GM04503 (cell line): ENCODE results near the gene MYBPC3.

Experiments used
- DNase-seq: peaks from one replicate; pipeline ENCODE4 v3.0.0-alpha.2; 2012; ENCODE audit warnings: low read depth

Gene MYBPC3

DNA sequence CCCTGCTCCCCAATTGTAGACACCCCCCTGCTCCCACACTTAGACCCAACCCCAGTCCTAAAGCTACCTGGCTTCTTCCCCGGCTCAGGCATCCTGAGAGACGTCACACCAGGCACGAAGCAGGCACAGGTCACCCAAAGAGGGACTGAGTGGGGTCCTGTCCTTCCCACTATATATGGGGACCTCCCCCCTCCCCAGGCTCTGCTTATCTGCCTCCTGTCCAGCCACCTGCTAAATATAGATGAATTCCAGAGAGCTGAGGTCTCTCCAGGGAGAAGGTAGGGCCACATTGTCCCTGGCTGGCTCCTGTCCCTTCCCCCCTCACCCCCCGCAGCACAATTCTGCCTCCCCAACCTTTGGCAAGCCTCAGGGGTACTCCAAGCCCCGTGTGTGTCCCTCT, at the start of gene MYBPC3:
MYBPC3 (minus strand) TSS at position 147 of the 400 bp plus-strand sequence; CDS start at position 92, 55 bp downstream.
- no peak for DNase-seq

DNA sequence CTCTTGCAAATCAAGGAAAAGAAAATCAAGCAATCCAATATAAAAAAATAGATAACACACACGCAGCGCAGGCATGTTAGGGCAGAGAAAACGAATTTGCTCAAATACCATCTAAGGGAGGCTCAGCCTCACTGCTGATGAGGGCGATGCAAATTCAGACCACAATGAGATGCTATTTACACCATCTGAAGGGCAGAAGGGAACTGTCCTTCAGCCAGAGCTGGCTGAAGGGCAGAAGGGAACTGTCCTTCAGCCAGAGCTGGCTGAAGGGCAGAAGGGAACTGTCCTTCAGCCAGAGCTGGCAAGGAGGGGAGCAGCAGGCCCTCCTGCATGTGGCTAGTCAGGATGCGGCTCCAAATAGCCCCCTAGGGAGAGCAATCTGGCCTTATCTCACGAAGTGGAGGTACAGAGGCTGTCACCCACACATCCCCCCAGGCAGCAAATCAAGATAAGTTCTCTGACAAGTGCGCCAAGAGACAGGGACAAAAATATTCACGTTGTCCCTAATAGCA, 48.3 kb upstream of the MYBPC3 start:
- no peak for DNase-seq

DNA sequence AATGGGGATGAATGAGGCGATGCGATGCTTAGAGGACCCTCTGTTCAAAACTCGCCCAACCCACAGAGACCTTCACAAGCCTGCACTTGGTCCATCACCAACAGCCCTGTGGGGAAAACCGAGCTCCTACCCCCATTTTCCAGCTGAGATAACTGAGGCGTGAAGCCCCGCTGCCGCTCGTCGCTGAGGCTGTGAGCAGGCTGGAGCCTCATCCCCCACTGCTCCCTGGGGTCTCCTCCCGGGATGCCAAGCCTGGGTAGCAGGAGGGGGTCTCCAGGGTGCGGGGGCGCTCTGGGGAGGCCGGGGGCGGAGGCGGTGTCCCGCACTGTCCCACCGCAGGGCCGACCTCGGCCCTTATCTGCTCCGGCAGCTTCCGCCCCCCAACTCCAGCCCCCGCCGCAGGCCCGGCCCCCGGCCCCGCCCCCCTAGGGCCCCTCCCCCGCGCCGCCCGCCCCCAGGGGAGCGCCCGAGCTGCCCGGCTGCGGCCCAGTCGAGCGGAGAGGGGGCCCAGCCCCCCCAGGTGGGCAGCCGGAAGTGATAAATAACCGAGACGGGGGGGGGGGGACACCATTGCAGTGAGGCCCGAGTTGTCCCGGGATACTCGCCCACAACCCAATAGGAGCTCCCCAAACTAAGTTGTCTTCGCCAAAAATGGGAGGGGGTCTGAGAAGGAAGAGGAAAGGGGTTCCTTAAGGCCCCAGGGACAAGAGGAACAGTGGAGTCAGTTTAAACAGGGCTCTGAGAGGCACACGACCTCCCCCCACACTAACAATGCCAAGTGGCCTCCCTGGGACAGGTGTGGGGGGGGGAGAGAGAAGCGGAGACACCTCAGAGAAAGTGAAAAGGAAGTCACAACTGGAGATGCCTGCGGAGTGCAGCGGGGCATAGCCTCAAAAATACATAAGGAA, 47.6 kb upstream of the MYBPC3 start:
- DNase-seq: no peak

DNA sequence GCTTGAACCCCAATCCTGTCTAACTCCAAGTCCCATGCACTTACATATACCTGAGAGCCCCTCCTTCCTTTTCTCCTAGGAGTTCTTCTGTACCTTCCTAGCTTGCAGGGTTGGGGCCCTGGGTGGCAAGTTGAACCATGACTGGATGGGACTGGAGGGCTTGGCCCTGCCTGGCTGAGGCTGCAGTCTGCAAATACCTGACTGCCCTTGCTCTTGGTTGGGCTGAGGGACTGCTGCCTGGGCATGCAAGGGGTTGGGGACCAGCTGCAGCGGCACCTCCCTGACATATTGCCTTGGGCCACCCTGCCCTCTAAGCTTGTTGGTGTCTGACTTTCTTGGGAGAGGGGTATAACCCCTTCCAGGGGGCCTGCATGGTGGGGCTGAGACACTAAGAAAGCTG, 46.0 kb upstream of the MYBPC3 start:
- no peak for DNase-seq

DNA sequence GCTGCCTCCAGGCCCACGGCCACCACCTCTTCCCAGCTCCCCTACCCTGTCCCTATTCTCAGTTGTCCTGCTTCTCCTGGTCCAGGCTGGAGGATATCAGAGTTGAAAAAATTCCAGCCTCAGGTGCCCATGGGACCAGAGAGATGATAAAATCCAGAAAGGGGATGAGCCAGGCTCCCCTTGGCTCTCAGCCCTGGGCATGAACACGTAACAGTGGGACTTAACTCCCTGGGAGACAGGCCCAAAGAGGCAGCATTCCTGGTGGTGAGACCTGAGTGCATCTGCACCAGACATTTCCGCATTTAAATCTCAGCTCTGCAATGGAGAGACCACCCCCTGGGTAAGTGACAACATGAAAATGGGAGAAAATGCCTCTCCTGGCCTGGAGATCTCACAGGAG, 45.5 kb upstream of the MYBPC3 start:
- no peak for DNase-seq

DNA sequence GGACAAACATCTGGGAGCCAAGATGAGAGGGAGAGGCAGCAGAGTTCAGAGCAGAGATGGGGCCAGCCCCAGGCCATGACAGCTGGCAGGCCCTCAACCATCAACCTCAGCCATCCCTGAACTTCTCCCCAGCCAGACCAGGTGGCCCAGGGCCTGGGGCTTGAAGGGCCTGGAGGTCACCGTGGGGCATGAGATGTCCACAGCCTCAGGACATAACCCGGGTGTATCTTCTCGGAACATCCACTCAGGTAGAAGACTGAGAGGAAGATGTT, 43.5 kb upstream of the MYBPC3 start:
- DNase-seq: no peak

DNA sequence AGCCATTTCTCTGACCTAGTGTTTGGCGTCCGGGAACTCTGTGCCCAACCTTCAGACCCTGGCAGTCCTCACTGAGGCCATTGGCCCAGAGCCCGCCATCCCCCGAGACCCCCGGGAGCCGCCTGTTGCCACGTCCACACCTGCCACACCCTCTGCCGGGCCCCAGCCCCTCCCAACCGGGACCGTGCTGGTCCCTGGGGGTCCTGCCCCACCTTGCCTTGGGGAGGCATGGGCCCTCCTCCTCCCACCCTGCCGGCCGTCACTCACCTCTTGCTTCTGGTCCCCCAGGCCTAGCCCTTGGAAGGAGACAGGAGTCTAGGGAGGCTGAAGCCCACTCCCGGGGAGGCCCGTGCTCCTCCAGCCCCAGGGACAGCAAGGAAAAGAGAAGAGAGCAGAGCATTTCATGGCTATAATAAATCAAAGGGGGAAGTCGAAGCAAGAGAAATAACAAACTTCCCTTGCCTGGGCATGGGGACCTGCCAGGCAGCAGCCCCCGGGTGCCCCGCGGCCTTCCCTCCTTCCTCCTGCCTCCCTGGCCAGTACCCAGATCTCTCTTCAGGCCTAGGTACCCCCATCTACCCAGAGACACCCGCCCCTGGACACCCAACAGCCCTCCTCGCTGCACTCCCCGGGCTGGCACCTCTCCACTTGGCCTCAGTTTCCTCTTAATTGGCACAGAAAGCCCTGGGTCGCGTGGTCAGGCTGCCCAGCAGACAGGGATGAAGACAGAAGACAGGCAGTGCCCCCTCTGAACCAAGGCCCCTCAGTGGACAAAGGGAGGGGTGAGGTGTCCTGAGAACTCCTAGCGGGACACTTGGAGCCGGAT, 42.9 kb upstream of the MYBPC3 start:
- DNase-seq: no peak

DNA sequence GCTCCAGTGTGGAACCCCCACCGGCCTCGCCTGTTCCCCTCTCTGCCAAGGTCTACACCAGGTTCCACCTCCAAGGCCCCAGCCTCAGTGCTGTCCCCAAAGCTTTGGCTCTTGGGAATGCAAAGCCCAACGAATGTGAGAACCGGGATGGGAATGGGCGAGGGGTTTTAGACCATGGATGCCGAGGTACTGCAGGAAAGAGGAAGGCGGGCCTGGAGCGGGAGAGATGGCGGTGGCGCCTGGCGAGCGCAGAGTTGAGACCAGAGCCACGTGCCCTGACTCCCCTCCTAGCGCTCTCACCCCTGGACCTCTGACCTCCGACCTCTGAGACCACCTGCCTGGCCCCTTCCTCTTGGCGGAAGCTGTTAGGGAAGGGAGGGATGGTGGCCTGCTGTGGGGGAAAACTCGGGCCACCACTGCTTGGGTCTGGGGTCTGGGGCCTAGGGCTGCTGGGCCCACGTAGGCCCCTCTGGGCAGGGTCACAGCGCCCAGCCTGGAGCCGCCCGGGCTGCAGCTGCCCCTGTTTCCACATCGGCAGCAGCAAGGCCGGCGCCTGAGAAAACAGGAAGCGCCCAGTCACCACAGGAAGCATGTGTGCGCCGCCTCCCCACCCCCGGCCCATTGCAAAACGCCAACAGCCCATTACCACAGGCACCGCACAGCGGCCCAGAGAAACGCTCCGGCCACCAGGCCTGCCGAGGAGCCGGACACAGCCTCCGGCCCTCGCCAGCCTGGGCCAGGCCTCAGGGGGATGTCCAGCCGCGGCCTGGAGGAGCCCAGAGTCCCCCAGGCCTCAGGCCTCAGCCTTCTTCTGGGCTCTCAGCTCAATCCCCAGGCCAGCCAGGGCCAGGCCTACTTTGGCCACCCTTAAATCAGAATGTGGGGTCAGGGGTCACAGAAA, 42.1 kb upstream of the MYBPC3 start:
- DNase-seq: no peak

DNA sequence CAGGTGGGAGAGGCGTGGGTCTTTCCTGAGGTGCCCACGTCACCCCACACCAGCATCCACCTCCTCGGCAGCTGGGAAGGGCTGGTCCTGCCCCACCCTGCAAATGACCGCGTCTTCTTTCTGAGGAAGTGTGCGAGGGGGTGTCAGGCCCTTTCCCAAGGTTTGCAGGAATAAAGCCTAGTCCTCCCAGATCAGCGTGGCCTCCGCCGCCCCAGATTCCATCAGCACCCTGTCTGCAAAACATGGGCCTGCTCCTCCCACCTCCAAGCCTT, 41.5 kb upstream of the MYBPC3 start:
- DNase-seq: no peak

DNA sequence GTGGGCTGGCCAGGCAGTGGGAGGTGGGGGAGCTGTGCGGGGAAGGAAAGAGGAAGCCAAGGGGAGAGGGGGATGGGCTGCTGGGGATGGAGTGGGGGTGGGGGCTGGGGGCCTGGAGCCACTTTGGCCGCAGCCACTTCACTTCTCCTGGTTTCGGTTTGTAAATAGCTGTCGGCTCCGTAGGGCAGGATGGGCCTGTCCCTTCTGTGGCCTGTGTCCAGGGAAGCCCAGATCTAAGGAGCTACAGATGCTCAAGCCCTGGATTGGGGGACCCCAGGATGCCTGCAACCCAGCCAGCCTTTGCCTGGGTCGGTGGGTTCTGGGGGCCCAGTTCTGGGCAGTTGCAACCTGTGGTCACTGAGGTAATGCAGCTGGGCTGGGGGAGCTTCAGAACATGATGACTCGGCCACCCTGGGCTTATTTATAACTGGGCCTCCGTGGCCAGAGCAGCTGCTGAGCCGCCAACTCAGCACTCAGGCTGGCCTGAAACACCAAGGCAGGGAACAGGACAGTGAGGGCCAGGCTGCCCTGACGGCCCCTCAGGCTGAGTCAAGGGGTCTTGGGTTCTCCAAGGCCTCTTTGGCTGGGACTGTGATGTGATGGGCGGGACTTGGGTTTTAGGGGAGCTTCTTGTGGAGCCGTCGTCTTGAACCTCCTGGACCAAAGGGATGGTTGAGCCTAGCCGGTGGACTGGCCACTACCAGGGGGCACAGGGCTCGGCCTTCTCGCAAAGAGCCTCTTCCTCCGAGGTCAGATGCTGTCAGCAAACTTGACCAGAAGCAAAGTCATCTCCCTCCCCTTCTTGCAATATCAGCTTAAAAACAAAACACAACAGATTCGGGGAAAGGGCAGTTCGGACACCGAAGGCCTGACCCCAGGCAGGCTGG, 40.9 kb upstream of the MYBPC3 start:
- DNase-seq: no peak

DNA sequence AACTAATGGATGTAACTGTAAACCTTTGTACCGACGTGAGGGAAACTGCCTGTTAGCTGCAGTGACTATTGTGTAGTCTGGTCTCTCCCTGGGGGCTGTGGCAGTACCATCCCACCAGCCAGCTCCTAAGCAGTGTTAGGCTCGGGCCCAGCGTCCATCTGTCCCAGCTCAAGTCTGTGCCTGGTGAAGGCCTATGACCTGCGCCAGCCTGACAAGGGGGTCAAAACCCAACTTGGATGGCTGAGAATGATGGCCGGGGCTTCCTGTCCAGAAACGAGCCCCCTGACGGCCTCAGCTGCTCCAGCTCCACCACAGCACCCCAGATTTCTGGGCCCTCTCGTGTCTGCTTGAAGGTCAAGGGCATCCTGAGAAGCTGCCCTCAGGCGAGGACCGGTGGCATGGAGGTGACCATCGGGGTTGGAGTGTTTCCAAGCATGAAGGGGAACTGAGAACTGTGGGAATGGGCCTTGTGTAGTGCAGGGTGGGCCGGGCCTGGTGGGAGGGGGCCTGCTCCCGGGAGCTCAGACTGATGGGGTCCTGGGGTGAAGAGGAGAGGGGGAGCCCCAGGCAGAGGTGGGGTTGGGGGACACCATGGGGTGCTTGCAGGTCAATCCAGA, 40.2 kb upstream of the MYBPC3 start:
- DNase-seq: no peak

DNA sequence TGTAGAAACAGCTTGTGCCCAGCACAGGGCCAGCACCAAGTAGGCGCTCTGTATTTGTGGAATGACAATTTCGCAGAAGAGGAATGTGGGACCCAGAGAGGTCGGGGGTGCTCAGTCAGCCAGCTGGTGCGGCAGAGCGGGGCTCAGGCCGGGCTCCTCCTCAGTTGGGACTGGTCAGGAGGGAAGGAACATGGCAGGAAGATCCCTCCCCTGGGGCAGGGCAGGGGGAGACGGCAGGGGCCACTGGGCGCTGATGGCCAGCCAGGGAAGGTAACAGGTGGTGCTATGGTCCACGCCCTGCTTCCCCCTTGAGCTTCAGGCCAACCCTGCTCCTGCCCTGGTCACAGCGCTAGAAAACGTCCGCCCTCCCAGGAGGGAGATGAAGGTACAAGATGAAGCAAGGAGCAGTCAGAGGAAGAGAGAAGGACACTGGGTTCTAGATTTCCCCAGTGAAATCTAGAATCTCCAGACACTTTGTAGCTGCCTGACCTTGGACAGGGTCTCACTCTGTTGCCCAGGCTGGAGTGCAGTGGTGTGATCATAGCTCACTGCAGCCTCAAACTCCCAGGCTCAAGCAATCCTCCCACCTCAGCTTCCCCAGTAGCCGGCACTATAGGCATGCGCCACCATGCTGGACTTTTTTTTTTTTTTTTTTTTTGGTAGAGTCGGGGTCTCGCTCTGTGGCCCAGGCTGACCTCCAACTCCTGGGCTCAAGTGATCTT, 39.4 kb upstream of the MYBPC3 start:
- DNase-seq: no peak

DNA sequence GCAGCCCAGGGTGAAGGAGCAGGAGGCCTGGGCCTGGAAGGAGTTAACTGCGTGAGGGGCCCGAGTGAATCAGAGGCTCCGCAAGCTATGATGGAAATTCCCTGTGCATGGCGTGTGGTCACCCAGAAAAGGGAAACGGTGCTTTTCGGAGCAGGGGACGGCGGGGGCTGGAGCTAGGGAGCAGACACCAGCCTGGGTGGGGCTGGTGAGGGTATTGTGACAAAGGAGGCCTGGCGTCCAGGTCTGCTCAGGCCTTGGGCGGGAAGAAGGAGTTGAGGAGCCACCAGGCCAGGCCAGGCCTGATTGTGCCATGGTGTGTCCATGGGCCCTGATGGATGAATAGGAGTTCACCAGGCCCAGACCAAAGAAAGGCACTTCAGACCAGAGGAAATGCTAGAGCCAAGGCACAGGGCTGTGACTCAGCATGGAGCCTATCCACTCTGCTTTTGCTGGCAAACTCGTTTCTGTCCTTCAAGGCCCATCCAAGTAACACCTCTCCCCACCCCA, 38.6 kb upstream of the MYBPC3 start:
- DNase-seq: no peak

DNA sequence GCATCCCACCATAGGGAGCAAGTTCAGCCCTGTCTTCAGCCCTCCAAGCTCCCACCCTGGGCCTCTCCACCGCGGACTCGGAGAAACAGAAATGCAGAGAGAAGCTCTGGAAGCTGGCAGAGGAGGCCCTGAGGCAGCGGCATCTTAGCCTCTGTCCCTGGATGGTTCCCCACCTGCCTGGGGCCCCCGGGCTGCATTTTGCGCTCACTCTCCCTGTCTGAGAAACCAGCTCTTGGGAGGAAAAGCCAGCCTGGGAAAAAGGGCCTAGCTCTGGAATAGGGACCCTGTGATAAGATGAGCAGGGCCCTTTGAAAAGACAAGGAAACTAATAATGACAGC, 37.9 kb upstream of the MYBPC3 start:
- DNase-seq: no peak

DNA sequence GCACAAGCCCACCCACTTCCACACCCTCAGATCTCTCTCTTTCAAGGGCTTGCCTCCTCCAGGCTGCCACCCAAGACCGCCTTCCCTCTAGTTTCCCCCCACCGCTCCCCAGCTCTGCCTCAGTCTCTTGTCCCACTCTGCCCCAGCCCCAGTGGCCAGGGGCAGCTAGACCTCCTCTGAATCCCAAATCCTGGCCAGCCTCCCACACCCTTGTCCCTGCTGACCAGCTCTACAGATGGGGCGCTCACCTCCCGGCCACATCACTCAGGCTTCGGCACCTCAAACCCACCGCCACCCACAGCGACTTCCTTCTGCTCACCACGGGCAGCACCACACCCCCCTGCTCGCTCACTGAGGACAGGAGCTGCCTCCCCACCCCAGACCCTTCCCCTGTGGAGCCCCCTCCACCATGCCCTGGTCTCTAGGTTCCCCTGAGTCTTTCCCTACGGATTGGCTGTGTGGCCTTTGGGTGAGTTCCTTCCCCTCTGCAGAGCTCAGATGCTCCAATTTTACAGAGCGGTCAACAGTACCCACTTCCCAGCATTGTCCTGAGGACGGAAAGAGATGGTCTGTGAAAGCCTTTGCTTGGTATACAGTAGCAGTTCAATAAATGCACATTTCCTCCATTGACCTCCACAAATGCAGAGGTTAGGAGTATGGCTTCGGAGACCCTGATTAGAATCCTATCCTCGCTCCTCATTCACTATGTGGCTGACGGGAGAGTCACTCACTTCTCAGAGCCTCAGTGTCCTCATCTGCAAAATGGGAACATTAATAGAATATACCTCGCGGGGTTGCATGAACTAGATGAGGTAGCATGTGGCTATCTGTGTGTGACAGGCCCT, 37.3 kb upstream of the MYBPC3 start:
- no peak for DNase-seq

DNA sequence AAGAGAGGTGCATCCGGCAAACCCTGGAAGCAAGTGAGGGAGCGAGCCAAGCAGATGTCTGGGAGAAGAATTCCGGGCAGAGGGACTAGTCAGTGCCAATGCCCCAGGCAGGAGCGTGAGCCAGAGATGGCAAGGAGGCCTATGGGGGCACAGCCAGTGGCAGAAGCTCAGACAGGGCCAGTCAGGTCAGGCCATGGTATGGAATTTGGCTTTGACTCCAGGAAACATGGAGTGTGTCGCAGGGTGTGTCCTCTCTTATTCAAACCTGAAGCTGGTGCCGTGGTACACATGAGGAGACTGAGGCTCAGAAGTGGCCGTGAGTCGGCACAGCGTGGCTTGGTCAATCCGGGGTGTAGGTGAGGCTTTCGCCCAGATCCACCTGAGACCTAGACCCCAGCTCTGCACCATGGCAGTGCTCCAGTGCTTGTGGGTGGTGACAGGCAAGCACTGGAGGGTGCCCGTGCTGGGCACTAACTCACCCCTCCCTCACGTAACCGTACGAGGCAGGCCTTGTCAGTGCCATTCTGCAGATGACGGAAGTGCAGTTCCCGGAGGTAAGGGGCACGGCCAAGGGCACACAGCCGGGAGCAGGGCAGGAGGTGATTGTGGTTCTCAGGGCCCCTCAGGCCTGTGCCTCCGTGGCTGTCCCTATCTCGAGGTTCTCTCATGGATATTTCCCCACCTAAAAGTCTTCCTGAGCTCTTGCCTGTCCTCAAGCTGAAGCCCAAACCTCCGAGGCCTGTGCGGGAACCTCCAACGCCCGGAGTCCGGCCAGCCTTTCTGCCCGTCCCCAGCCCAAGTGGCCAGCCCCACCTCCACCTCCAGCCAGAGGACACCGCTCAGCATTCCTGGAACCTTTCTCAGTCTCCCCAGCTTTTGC, 36.4 kb upstream of the MYBPC3 start:
- no peak for DNase-seq

DNA sequence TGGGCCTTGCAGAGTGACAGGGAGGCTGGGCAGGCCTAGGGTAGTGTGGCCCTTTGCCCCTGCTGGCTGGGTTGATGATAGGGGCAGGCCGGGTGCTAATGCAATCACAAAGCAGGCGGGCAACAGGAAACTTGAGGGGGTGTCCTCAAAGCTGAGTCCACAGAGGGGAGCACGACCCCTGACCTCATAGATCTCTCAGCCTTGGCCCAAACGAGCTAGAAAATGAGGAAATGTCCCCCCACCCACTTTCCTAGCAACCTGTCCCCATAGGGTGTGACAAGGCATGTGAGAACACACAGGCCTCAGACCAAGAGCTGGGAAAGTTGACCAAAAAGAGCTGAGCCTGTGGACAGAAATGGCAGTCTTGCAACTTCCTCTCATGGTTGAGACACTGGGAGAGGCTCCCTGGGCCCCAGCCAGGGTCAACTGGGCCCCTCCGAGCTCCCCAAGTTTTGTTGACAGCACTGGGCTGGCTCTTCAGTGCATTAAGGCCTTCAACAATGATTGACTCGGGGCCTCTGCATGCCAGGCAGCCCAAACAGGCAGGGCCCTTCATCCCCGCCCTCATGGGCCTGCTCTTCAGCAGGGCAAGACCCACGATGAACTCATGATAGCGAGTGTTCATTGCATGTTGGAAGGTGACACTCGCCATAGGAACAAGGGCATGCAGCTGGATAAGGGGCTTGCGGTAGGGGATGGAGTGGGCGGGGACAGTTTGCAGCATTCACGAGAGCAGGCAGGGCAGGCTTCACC, 35.6 kb upstream of the MYBPC3 start:
- no peak for DNase-seq

DNA sequence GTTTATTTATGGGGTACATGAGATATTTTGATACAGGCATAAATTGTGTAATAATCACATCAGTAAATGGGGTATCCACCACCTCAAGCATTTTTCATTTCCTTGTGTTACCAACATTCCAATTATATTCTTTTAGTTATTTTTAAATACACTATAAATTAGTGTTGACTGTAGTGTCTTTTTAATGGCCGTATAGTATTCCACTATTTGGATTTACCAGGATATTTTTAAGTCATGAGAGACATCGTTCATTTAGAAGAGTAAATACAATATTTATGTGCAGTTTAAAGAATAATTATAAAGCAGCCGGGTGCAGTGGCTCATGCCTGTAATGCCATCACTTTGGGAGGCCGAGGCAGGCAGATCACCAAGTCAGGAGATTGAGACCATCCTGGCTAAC, 32.0 kb upstream of the MYBPC3 start:
- no peak for DNase-seq
